Measurements from ENCODE around the gene CCDC137. TPM values are rescaled to one million over a fixed set of nuclear protein-coding genes. Genes with fewer than 3 reads are reported as not detected.

CCDC137 gene
- total RNA-seq, 4 donors from 2014 or later: 10.9 to 35.7 (median 14.4) TPM

- WGBS, 2 donors: 77 to 83% methylated on average over 23 to 29 of the region's 33 CpGs
- no peak for DNase-seq (ENCODE audit: low spot score in 2 of 2)
- H3K36me3 ChIP-seq: peaks cover 0 to 52% (median 0%) of the 10 kb centered on the region in 3 donors
- no peak overlapping the region for H3K4me3 ChIP-seq
- TF ChIP-seq CTCF (IDR thresholded peaks at IDR 0.05) (no peak), EP300 (IDR thresholded peaks at IDR 0.05) (no peak), POLR2A (IDR thresholded peaks at IDR 0.05) (no peak)
- no peaks in the 10 kb centered on the region for H3K27me3 ChIP-seq
- no peaks in the 10 kb centered on the region for H3K9me3 ChIP-seq
- H3K4me1 ChIP-seq: peaks cover 0 to 25% (median 7%) of the 10 kb centered on the region in 4 donors
- H3K27ac ChIP-seq: no peak overlapping the region
Measured at GRCh38 chr17:81720267-81721071, 53.9 kb downstream of the CCDC137 start.

GRCh38 chr17:81722184-81723120 is 55.9 kb downstream of the CCDC137 start:
- no peak for TF ChIP-seq EP300 (IDR thresholded peaks at IDR 0.05)
- TF ChIP-seq POLR2A (IDR thresholded peaks at IDR 0.05): no peak
- TF ChIP-seq CTCF (IDR thresholded peaks at IDR 0.05): no peak
- DNase-seq (ENCODE audit: low spot score in 2 of 2): no peak
- Histone ChIP-seq H3K4me3 (no peak overlapping the region), H3K27me3 (no peaks in the 10 kb centered on the region), H3K27ac (no peak overlapping the region), H3K9me3 (no peaks in the 10 kb centered on the region), H3K36me3 (peaks cover 0 to 33% (median 0%) of the 10 kb centered on the region in 3 donors), H3K4me1 (peaks cover 0 to 25% (median 7%) of the 10 kb centered on the region in 4 donors)
- WGBS, 2 donors: 34 to 46% methylated on average over 9 to 10 of the region's 10 CpGs

Small RNAs within 50 kb of the gene (small RNA-seq; reads per million reads assigned to genes)
- gene MIR6786: 0.66 reads per million

Other genes with a start within 250 kb of the CCDC137 start
- 1,000 to 10,000 TPM; 2,372 to 2,875 (median 2,670) TPM for gene ACTG1, start 153.9 kb upstream of the CCDC137 start, total RNA-seq
- gene FSCN2, start 138.4 kb upstream of the CCDC137 start, total RNA-seq: 1 to 10 TPM in 3 of 4 donors, under 1 TPM in 1; 0.42 to 4.4 (median 3.7) TPM
- gene FAAP100, start 114.4 kb upstream of the CCDC137 start, total RNA-seq: 10 to 100 TPM; 20.1 to 41.7 (median 26.7) TPM
- gene NPLOC4, start 29.6 kb upstream of the CCDC137 start, total RNA-seq: 10 to 100 TPM; 51.1 to 79.2 (median 62.1) TPM
- under 1 TPM in 2 of 4 donors, not detected in 2; 0.22 to 0.84 TPM for gene TSPAN10, start 29.5 kb upstream of the CCDC137 start, total RNA-seq
- gene PDE6G, start 10.2 kb upstream of the CCDC137 start, total RNA-seq: not detected
- 10 to 100 TPM; 31.4 to 38.1 (median 35.8) TPM for gene OXLD1, start 132 bp upstream of the CCDC137 start, total RNA-seq
- 10 to 100 TPM; 22.1 to 37.9 (median 34.3) TPM for gene ARL16, start 17.1 kb downstream of the CCDC137 start, total RNA-seq
- 100 to 1,000 TPM in 2 of 4 donors, 10 to 100 TPM in 2; 75.2 to 166 (median 104) TPM for gene HGS, start 17.3 kb downstream of the CCDC137 start, total RNA-seq
- 10 to 100 TPM; 26.1 to 63.3 (median 35.8) TPM for gene MRPL12, start 36.6 kb downstream of the CCDC137 start, total RNA-seq
- gene SLC25A10, start 45.5 kb downstream of the CCDC137 start, total RNA-seq: 10 to 100 TPM; 10.8 to 32.1 (median 22.6) TPM
- 10 to 100 TPM in 2 of 4 donors, 1 to 10 TPM in 2; 1.8 to 14.7 (median 8.1) TPM for gene GCGR, start 137.4 kb downstream of the CCDC137 start, total RNA-seq
- gene MCRIP1, start 166.6 kb downstream of the CCDC137 start, total RNA-seq: 100 to 1,000 TPM in 1 of 4 donors, 10 to 100 TPM in 3; 78.7 to 105 (median 92.5) TPM
- 1 to 10 TPM in 1 of 4 donors, not detected in 3; 2.6 TPM for gene PPP1R27, start 168.3 kb downstream of the CCDC137 start, total RNA-seq
- gene P4HB, start 193.8 kb downstream of the CCDC137 start, total RNA-seq: 100 to 1,000 TPM; 385 to 594 (median 472) TPM
- 100 to 1,000 TPM; 190 to 484 (median 237) TPM for gene ARHGDIA, start 204.6 kb downstream of the CCDC137 start, total RNA-seq
- gene ALYREF, start 224.8 kb downstream of the CCDC137 start, total RNA-seq: 10 to 100 TPM; 44.5 to 67.2 (median 63.5) TPM
- gene ANAPC11, start 225.0 kb downstream of the CCDC137 start, total RNA-seq: 100 to 1,000 TPM in 3 of 4 donors, 10 to 100 TPM in 1; 95.4 to 116 (median 106) TPM
- 1 to 10 TPM in 3 of 4 donors, not detected in 1; 4.2 to 8.7 (median 5.4) TPM for gene NPB, start 235.5 kb downstream of the CCDC137 start, total RNA-seq
- gene PCYT2, start 244.7 kb downstream of the CCDC137 start, total RNA-seq: 10 to 100 TPM; 36.0 to 64.9 (median 46.6) TPM